Stimulated activated CD8-positive, alpha-beta memory T cell treated with anti-CD3 and anti-CD28 coated beads, Interleukin-4, amount 100 ng/mL, for 48 hours (primary cell): ENCODE results near the gene ZNF451.
A peak's percentile ranks its signal among the peaks of the same experiment; 100 is the strongest.
"Not testable (repeated sequence)": the region's sequence is repeated elsewhere in the genome, so short reads cannot be mapped to it uniquely, and the experiment has no call there.

Source experiments
- DNase-seq: peaks from one replicate; pipeline ENCODE4 v3.0.0-alpha.2; 2020

The ZNF451 gene

GRCh38 chr6:57089687-57090457 lies at the start of gene ZNF451:
Gene ZNF451 (plus strand): TSS chr6:57090188. CDS start chr6:57090254, 66 bp downstream.
- DNase-seq: peak; percentile 98

GRCh38 chr6:57044061-57044460 lies 45.9 kb upstream of the ZNF451 start:
- DNase-seq: not testable (repeated sequence)

GRCh38 chr6:57044568-57044967 lies 45.4 kb upstream of the ZNF451 start:
- DNase-seq: no peak

- DNase-seq: peak; percentile 89
Measured at GRCh38 chr6:57046332-57047256, 43.4 kb upstream of the ZNF451 start, which contains the start of gene KIAA1586. Gene KIAA1586 (plus strand): TSS chr6:57046693. CDS start chr6:57046756, 63 bp downstream.

- DNase-seq: not testable (repeated sequence)
Measured at GRCh38 chr6:57047257-57047585, 42.8 kb upstream of the ZNF451 start.

- not testable (repeated sequence) for DNase-seq
Measured at GRCh38 chr6:57047859-57048258, 42.1 kb upstream of the ZNF451 start.

- no peak for DNase-seq
Measured at GRCh38 chr6:57048577-57048976, 41.4 kb upstream of the ZNF451 start.

- DNase-seq: no peak
Measured at GRCh38 chr6:57063847-57064246, 26.1 kb upstream of the ZNF451 start.

GRCh38 chr6:57064809-57065208 lies 25.2 kb upstream of the ZNF451 start:
- DNase-seq: no peak

- DNase-seq: no peak
Measured at GRCh38 chr6:57068061-57068460, 21.9 kb upstream of the ZNF451 start.

- no peak for DNase-seq
Measured at GRCh38 chr6:57069228-57069627, 20.8 kb upstream of the ZNF451 start.

- DNase-seq: no peak
Measured at GRCh38 chr6:57069920-57070331, 20.1 kb upstream of the ZNF451 start.

GRCh38 chr6:57072108-57072507 lies 17.9 kb upstream of the ZNF451 start:
- DNase-seq: no peak

GRCh38 chr6:57074383-57074782 lies 15.6 kb upstream of the ZNF451 start:
- no peak for DNase-seq

GRCh38 chr6:57075092-57075491 lies 14.9 kb upstream of the ZNF451 start:
- DNase-seq: no peak

- no peak for DNase-seq
Measured at GRCh38 chr6:57078531-57079207, 11.3 kb upstream of the ZNF451 start.

GRCh38 chr6:57085471-57085870 lies 4.5 kb upstream of the ZNF451 start:
- DNase-seq: no peak

- DNase-seq: no peak
Measured at GRCh38 chr6:57086843-57087242, 3.1 kb upstream of the ZNF451 start.

GRCh38 chr6:57087916-57088315 lies 2.1 kb upstream of the ZNF451 start:
- DNase-seq: no peak

GRCh38 chr6:57089265-57089664 lies 723 bp upstream of the ZNF451 start:
- no peak for DNase-seq

- DNase-seq: not testable (repeated sequence)
Measured at GRCh38 chr6:57090458-57091067, 575 bp downstream of the ZNF451 start.

GRCh38 chr6:57091375-57091774 lies 1.4 kb downstream of the ZNF451 start:
- not testable (repeated sequence) for DNase-seq

- no peak for DNase-seq
Measured at GRCh38 chr6:57094689-57095088, 4.7 kb downstream of the ZNF451 start.
